IMR-90 (cell line): ENCODE measurements around the gene IL17RE.

Experiments used
- BHLHE40 ChIP-seq: fragments of 150-350 bp; IDR thresholded peaks from 2 replicates; pipeline ENCODE4 v1.6.1; 2016; ENCODE audit warnings: mild to moderate bottlenecking, low read depth, low read length
- CEBPB ChIP-seq: IDR thresholded peaks from 2 replicates; pipeline ENCODE4 v1.6.1; 2012; ENCODE audit warnings: low read depth, low read length, improper control_type of control experiment
- CHD1 ChIP-seq: IDR thresholded peaks from 2 replicates; pipeline ENCODE4 v1.6.1; 2012; ENCODE audit warnings: low read depth, low read length, improper control_type of control experiment
- CTCF ChIP-seq: conservative IDR thresholded peaks from 2 replicates; pipeline ENCODE4 v1.5.1; 2012; ENCODE audit warnings: mild to moderate bottlenecking, low read depth, low read length, improper control_type of control experiment
- MAFK ChIP-seq: IDR thresholded peaks from 2 replicates; pipeline ENCODE4 v1.6.1; 2012; ENCODE audit warnings: low read depth, low read length, improper control_type of control experiment
- POLR2A ChIP-seq: IDR thresholded peaks from 2 replicates; pipeline ENCODE4 v1.6.1; 2012; ENCODE audit warnings: mild to moderate bottlenecking, low read depth, low read length
- RFX5 ChIP-seq: IDR thresholded peaks from 2 replicates; pipeline ENCODE4 v1.8.0; 2012; ENCODE audit warnings: low read depth, mild to moderate bottlenecking, low read length, moderate library complexity
- SMC3 ChIP-seq: fragments of 150-350 bp; IDR thresholded peaks from 2 replicates; pipeline ENCODE4 v1.6.1; 2016; ENCODE audit warnings: low read depth, mild to moderate bottlenecking, antibody characterized with exemption, low read length, moderate library complexity

DNA sequence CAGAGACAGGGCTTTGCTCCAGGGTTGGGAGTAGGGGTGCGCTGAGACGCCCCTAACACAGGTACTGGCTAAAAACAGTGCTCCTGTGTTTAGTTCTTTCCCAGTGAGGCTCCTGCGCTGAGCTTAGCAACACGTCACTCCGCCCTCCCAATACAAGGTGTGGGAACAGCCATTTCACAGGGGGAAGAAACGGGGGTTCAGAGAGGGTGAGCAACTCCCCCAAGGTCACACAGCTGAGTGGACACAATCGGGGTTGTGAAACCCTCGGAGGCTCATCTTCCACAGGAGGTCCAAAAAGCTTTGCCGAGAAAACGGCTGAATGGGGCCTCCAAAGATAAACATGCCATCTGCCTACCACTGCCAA lies 48.9 kb downstream of the IL17RE start:
- no peak for TF ChIP-seq CTCF
- no peak for TF ChIP-seq POLR2A
- TF ChIP-seq BHLHE40: no peak
- TF ChIP-seq RFX5: no peak
- no peak for TF ChIP-seq SMC3
- no peak for TF ChIP-seq CHD1
- TF ChIP-seq CEBPB: no peak
- TF ChIP-seq MAFK: no peak
